Midbrain (tissue), 1 donor: Measurements from ENCODE around the gene WWTR1.

Experiments
- DNase-seq: peaks from one replicate; lab custom pipeline; 2025; lab: John Stamatoyannopoulos, UW

WWTR1 gene

GRCh38 chr3:149592758-149593240, 65.0 kb downstream of the WWTR1 start:
- DNase-seq = no peak

GRCh38 chr3:149590691-149591441, 67.0 kb downstream of the WWTR1 start:
- DNase-seq = no peak

GRCh38 chr3:149589332-149589731, 68.5 kb downstream of the WWTR1 start:
- DNase-seq = no peak

- DNase-seq = no peak
Observed at GRCh38 chr3:149588909-149589308, 68.9 kb downstream of the WWTR1 start.

GRCh38 chr3:149587383-149587782, 70.4 kb downstream of the WWTR1 start:
- no peak for DNase-seq

GRCh38 chr3:149586871-149587270, 71.0 kb downstream of the WWTR1 start:
- no peak for DNase-seq

- DNase-seq = no peak
Observed at GRCh38 chr3:149585401-149585726, 72.5 kb downstream of the WWTR1 start.

GRCh38 chr3:149583921-149584635, 73.7 kb downstream of the WWTR1 start:
- DNase-seq = no peak

- DNase-seq = no peak
Observed at GRCh38 chr3:149582395-149582794, 75.4 kb downstream of the WWTR1 start.

- DNase-seq = no peak
Observed at GRCh38 chr3:149581681-149582370, 76.0 kb downstream of the WWTR1 start.

GRCh38 chr3:149581248-149581647, 76.6 kb downstream of the WWTR1 start:
- no peak for DNase-seq

- no peak for DNase-seq
Observed at GRCh38 chr3:149579838-149580542, 77.8 kb downstream of the WWTR1 start.

GRCh38 chr3:149579161-149579560, 78.7 kb downstream of the WWTR1 start:
- DNase-seq = no peak

GRCh38 chr3:149577801-149578200, 80.0 kb downstream of the WWTR1 start:
- DNase-seq = no peak

GRCh38 chr3:149575961-149576564, 81.8 kb downstream of the WWTR1 start:
- no peak for DNase-seq

GRCh38 chr3:149575213-149575960, 82.4 kb downstream of the WWTR1 start:
- DNase-seq = peak; percentile 20

GRCh38 chr3:149572796-149573414, 84.9 kb downstream of the WWTR1 start:
- DNase-seq = no peak

- DNase-seq = no peak
Observed at GRCh38 chr3:149571381-149571780, 86.4 kb downstream of the WWTR1 start.

- no peak for DNase-seq
Observed at GRCh38 chr3:149570016-149570415, 87.8 kb downstream of the WWTR1 start.

GRCh38 chr3:149567381-149567780, 90.4 kb downstream of the WWTR1 start:
- no peak for DNase-seq
